Frontal cortex (tissue), 4 donors: Measurements from ENCODE around the gene ZNF175. TPM values are rescaled to one million over a fixed set of nuclear protein-coding genes. Genes with fewer than 3 reads are reported as not detected.

Source experiments
- DNase-seq, 2 donors: peaks; one replicate each; pipeline ENCODE4 v3.0.0; 2012; ENCODE audit warnings: low spot score in 2 of 2
- FAIRE-seq: peaks from 2 replicates; lab custom pipeline; 2012; peaks lifted over from hg19 to GRCh38; lab: Jason Lieb, UNC
- total RNA-seq: library from RNA; depleted of rRNA; stranded (reverse); fragments of >200 nt; gene quantifications from one replicate; pipeline ENCODE4 v1.2.3, GENCODE V29; 2014
- donor health status: control.
- donor health status: control.
- donor health status: control.

Gene ZNF175
- total RNA-seq, 1 donor from 2014 or later: 7.3 TPM

DNA sequence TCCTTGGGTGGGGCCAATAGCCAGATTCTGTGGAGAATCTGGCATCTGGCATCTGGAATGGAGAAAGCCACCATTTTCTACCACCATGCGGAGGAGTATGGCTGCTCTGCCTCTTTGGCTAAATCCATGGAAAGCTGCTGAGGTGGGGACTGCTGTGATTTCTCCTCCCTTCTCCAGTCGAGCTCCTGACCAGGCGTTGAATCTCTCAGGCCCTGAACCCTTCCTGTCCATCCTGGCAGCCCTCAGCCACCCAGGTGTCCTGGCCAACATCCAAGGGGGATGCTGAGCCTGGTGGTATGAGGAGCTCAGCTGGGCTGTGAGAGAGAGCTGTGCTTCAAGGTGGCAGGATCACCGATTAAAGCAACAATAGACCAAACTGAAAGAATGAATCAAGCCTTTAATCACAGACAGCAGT, 22.2 kb upstream of the ZNF175 start:
- no peak for FAIRE-seq
- DNase-seq: no peak

DNA sequence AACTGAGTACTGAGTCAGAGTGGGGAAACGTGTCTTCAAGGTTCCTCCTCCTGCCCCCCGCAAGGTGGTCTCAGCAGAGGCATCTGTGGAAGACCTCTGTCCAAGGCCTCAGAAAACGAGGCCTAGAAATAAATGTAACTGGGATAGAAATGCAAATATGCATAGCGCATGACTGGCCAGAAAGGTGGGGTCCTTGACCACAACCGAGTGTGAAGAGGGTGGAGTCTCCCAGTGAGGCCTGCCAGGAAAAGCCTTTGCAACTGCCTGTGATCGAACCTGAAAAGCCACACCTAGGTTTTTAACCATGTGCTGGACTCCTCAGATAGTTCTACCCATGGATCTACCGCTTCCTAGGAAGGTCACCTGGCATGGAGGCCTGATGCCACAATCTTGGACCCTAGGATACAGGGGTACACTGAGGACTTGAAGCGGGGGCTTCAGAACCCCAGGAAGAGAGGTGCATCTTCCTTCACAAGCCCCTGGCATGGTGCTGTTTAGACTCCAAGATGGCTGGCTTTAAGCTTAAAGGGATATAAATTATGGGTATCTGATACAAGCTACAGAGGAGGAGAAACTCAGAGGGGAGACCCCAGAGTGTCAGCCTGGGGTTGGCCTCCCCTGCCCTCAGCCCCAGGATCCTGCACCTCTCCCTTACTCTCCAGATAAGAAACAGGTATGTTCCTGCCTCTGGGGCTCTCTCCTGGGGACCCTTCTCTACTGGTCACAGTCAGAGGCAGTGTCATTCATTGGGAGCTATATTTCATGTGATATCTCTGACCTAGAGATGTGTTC, 21.4 kb upstream of the ZNF175 start:
- no peak for FAIRE-seq
- no peak for DNase-seq

DNA sequence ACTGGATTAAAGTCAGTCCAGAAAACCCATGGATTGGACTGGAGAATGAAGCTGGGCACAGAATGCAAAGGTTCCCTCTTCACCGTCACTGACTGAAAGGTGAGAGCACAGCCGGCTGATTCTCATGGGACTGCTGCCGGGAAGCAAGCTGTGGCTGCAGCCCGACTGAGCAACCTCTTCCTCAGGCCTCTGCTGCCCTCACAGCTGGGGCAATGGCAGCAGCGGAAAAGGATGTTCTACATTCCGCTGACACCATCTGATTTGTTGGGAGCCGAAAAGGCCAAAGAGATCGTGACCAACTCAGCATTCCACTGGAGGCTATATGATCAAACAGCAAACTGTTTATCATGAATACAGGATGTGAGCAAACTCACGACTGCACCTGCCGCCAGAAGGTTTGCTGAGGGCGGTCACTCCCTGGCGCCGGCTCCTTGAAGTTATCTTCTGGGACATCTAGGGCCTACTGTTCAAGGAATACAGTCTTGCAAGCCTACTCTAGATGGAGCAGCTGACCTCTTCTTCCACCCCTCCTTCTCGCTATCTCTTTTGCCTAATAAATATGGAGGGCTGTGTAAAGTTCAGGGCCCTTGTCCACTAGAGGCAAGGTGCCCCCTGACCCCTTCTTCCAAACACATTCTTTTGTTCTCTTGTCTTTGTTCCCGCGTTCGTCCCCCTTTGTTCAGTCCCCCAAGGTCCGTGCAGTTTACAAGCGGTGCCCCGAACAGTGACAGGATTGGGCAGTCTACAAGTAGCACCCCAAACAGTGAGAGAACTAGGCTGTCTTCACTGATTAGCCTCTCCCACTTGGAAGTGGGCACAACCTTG, 20.0 kb upstream of the ZNF175 start:
- FAIRE-seq: no peak

DNA sequence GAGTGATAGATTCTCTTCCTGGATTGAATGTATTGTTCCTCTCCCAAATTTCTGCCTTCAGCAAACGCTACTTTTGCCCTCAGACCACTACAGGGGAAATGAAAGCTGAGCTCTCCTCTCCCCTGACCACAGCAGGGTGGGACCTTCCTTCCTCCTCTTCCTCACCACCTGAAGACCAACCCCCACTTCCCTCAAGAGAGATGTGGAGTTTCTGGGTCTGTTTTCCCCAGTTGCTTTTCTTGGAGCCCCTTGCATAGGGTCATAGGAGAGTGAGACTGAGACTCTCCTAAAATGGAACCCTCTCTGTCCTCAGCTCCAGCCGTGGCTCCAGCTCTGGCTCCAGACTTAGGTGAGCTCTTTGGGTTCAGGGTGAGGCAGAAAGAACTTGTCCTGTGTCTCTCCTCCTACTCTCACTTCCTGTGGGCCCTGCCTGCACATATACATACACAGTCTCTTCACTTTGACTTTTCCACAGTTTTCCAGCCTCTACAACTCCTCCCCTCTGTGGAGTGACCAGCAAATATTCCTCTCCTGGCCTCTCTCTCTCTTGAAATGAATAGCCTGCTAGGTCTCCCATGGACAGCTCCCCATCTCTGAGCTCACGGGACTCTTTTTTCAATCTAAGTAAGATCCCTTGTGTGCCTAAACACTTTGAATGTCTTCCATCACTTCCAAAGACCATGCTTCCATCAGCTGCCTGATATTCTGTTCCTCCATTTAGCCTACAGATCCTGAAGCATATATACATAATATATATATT, 19.2 kb upstream of the ZNF175 start:
- FAIRE-seq: no peak
- no peak for DNase-seq

More for the DNA sequence above, 20.0 kb upstream of the ZNF175 start:
- DNase-seq: no peak

DNA sequence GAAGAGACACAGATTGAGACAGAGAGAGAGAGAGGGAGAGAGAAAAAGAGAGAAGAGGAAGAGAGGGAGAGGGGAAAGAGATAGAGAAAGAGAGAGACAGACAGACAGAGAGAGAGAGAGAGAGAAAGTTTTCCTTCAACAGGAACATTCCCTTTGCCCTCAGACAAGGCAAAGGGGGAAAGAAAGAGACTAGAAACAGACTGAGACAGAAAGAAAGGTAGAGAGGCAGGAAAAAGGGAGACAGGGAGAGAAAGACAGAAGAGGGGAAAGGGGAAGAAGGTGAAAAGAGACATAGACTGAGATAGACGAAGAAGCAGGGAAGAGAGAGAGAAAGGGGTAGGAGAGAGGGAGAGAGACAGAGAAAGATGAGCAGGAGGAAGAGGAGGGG, 18.5 kb upstream of the ZNF175 start:
- FAIRE-seq (no peak), DNase-seq (no peak)

DNA sequence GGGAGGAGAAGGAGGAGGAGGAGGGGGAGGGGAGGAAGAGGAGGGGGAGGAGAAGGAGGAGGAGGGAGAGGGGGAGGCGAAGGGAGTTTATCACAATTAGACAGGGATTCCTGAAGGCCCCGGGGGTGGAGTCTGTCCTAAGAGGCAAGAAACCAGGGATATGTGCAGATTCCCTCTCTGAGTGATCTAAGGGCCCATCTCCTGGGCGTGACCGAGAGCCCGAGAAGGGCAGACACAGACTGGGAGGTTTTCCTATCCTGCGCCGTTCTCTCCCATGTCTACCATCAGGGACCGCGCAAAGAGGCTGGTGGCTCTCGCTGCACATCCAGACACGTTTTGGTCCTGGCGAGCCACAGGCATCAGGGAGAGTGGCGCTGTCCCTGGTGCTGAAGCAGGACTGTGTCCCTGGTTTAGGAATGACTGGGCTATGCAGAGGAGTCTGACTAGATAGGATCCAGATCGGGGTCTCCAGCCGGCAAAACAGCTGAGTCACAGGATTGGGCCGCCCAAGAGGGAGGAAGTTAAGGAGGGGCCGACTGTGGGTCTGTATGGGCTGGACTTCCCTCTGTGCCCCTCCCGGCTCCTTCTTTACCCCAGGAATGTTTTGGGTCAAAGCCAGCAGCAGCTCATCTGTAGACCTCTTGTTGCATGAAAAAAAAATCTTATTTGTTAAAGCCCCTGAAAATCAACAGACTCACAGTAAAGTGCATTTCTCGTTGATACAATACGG, 17.9 kb upstream of the ZNF175 start:
- FAIRE-seq (no peak), DNase-seq (peak; percentile 10 to 33)

DNA sequence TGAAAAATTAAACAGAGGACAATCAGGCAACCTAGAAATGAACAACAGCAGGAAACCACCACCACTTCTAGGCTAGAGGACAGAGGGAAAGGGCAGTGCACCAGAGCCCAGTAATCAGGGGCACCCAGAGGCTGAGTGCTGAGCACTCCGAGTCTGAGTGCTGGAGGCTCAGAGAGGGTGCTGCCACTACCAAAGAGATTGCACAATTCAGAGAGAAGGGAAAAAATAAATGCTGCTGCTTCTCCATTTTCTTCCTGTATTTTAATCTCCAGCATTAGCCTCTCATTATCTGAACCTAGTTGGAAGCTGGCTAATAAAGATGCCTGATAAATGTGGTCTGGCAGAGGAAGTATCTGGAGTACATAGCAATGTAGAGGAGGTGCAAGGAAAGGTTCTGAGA, 11.8 kb upstream of the ZNF175 start:
- DNase-seq (no peak), FAIRE-seq (no peak)

DNA sequence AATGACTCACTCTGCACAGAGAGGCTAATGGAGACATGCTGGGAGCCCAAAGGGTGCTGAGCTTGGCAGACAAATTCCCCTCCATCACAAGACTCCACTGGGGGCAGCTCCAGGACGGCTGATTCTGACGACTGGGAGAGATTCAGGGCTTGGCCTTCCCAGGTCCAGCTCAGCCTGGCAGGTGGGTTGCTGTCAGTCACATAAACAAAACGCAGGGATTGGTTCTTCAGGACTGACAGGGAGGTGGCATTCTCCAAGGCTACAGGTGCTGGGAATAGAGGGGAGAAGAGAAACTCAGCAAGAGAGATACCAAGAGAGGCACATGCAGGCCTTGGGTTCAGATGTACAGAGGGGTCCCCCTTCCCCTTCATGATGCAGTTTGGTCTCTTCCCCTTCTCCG, 10.7 kb upstream of the ZNF175 start:
- FAIRE-seq (no peak), DNase-seq (no peak)

DNA sequence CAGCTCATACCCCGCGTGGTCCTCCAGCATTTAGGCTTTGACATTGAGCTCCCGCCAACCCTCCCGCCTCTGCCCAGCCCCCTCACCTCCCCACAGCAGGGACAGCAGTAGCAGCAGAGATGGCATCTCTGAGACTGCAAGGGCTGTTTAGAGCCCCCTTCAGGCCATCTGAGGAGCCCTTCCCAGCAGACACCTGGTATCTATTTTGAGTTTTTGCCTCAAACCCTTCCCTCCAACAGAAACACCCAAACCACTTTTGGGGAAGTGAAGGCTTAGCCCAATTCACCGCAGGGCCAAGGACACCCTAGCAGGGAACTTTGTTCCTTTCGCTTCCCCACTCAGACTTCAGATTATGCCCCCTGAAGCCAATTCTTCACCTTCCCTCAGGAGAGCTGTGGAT, 6.3 kb upstream of the ZNF175 start:
- FAIRE-seq (no peak), DNase-seq (no peak)

DNA sequence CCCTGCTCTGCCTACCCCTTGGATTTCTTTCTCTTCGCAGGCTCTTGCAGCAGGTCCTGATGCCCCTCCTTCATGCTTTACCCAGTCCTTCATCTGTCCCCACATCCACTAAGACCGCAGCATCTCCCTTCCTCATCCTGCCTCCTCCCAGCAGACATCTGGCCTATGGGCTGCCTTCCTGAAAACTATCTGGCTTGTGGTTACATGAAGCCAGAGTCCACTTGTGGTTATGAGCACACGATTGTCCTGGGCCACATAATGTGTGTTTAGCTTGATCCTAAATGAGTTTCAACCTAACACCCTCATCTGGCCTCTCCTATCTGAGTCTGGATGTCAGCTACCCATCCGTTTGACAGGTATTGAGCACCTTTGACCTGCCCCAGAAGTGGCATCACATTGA, 5.5 kb upstream of the ZNF175 start:
- FAIRE-seq: no peak

DNA sequence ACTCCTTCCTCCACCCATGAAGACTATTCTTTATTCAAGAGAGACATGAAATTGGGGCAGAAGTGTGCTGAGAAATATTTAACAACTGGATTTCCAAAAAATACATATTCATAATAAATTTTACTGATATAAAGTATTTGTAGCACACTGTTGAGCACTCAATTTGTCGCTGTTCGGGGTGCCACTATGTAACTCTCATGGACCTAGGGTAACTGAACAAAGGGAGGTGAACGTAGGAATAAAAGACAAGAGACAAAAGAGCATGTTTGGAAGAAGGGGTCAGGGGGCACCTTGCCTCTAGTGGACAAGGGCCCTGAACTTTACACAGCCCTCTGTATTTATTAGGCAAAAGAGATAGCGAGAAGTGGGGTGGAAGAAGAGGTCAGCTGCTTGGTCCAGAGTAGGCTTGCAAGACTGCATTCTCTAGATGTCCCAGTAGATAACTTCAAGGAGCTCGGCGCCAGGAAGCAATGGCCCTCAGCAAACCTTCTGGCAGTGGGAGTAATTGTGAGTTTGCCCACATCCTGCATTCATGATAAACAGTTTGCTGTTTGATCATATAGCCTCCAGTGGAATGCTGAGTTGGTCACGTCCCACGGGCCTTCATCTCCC, 4.5 kb upstream of the ZNF175 start:
- FAIRE-seq: no peak
- no peak for DNase-seq

More for the DNA sequence above, 5.5 kb upstream of the ZNF175 start:
- DNase-seq: no peak

DNA sequence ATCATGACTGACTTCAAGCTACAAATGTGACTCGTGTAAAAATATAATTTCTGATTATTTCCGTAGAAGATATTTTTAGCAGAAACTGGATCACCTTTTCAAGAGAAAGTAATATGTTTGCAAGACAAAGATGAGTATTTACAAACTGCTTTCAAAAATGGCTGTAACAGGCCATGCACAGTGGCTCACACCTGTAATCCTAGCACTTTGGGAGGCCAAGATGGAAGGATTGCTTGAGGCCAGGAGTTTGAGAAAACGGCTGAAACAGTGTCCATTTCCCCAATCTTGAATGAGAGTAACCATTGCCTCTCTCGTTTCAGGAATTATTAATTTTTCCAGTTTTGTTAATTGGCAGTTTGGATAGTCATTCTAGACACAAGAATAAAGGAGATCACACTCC, 3.5 kb upstream of the ZNF175 start:
- FAIRE-seq (no peak), DNase-seq (no peak)

DNA sequence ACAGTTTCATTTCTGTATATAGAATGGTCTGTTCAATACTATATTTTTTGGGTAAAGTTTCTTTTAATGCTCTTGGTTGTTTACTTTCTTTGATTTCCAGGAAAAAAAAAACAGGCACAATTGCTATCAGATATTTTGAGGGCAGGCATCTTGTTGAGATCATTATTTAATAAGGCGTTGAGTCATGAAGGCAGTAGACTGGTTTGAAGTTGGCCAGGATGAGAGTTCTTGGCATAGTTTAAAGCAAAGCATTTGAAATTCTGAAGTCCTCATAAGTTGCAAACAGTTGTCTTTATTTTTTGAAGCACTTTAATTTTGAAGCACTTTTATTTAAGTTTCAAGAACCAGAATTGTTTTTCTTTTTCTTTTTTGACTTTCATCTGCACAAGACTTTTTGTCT, 2.6 kb upstream of the ZNF175 start:
- no peak for FAIRE-seq
- DNase-seq: no peak

DNA sequence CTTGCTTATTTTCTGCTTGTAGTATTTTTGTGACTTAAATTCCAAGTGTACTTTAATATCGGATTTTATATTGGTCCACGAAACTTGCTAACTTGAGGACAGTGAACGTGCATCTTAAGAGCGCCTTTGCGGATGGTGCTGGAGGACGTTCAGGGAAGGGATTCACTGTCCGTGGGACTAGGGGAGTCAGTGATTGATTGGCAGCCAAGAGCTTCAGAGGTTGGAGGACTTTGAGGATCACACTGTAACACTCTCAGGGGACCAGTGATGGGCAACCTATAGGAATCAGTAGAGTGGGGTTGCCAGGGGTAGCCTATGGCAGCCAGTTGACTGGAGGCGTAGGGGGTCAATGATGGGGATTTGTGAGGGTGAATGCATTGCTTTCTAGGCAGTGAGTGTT, 516 bp downstream of the ZNF175 start:
- FAIRE-seq (no peak), DNase-seq (no peak)

DNA sequence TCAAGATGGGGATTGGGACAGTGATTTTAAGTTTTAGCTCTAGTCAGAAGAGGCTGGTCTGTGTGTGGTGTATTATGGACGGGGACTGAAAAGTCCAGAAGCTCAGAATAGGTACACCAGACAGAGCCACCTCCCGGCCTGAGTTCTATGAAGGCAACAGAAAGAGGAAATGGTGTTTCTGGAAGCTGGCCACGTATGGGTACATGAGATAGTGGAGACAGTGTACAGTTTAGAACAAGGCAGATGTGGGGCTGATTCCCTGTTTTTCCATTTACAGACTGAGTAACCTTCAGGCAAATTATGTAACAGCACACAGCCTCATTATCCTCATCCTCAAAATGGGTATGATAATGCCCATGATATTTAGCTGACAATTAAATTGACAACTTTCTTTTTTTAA, 1.3 kb downstream of the ZNF175 start:
- DNase-seq (no peak), FAIRE-seq (no peak)

DNA sequence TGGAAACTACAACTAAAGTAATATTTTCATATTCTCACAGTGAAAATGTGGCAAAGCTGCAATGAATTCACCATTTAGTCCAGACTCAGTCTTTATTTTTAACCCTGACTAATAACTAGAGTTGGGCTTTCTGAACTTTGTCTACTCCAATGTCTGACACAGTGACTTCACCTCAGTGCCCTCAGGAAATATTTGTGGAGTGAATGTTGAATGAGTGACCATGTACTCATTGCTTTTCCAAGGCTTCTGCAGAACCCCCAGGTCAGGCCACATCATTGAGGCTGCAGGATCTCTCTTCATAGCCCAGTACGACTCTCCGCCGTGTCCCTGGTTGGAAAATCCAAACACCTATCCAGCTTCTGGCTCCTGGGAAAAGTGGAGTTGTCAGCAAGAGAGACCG, 1.8 kb downstream of the ZNF175 start:
- FAIRE-seq (no peak), DNase-seq (no peak)

DNA sequence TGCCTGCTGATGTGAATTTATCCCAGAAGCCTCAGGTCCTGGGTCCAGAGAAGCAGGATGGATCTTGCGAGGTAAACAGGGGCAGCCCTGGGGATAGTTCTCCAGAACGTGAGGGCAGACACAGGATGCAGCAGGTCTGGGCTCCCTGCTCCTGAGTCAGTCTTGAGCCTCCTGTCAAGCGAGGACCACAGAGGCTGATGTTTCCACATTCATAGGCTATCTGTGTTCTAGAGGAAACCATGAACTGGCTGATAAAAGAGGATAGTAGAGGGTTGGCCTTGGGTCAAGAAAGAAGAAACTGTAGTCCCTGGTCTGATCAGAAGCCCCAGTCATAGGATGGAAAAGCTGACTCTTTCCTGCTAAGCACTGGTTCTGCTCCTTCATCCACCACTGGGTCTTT, 2.2 kb downstream of the ZNF175 start:
- FAIRE-seq: no peak

DNA sequence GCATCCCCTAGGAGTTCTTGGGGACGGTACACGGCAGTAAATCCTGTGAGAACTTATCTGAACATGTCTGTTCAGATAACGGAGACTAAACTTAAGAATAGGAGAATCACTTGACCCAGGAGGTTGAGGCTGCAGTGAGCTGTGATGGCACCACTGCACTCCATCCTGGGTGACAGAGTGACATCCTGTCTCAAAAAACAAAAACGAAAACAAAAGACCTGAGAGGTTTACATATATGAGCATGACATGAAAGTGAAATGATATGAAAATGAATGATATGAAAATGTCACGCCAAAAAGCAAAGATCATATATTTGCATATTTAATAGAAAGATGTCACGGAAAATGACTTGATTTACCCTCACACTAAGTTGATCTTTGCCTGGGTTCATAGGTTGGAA, 5.8 kb downstream of the ZNF175 start:
- no peak for FAIRE-seq
- DNase-seq: no peak

More for the DNA sequence above, 2.2 kb downstream of the ZNF175 start:
- DNase-seq: no peak

DNA sequence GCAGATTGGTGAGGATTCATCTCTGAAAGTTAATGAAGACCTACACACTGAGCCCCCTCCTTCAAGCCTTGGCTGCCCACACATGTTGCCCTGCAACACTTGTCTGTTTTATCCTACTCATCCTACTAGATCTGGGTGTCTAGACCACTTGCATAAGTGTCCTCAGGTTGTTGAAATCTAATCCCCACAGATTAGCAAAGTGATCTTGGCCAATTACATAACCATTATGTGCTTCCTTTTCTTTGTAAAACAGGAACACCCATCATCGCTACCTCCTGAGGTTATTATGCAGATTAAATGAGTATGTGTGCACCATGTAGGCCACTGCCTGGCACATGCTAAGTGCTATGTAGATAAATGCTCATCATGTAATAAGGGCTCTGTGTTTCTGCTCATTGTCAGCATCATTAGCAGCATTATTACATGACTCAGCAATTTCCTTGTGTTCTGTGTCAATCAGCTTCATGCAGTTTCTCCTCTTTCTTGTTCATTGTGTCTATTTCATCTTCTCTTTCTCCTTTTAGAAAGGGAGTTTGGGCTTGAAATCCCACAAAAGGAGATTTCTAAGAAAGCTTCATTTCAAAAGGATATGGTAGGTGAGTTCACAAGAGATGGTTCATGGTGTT, 15.1 kb downstream of the ZNF175 start:
- no peak for DNase-seq
- FAIRE-seq: no peak
